Measurements from ENCODE around the gene CRHR1.

CRHR1 gene

DNA sequence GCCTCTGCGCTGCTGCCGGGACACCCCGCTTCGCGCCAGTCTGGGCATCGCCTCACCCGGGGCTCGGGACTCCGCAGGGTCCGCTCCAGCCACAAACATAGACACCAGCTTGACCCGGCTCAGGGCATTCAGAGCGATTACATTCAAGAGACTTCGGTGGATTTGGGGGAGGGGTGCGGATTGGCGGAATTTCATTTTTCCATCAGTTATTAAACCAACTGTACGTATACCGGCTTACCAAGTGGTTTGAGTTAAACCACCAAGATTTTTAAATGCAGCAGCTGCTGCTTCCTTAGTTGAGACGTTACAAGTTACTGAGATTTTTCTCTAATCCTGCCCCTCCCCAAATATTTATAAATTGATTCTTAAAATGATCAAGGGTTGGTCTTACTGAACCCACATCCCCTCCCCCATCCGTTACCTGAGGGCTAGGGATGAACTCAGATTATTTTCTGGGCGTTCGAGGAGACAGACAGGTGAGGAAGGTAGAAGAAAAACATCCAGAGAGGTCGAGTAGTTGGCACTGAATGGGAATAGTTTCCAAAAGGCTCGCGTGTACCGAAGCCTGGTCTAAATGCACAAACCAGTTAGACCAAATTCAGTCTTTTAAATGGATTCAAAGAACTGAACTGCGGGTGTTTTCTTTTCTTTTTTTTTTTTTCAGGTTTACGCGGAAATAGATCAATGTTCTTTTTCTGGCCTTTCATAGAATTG, 1.5 kb downstream of the CRHR1 start:
- peak overlapping the region; percentile 70 for H3K4me3 Mint-ChIP-seq
- no peak for DNase-seq (ENCODE audit: low spot score in 2 of 2)
- no peaks in the 10 kb centered on the region for H3K36me3 Mint-ChIP-seq (ENCODE audit: insufficient read depth)
- peaks cover 85% of the 10 kb centered on the region for H3K27me3 Mint-ChIP-seq
- no peak overlapping the region for H3K27ac Mint-ChIP-seq (ENCODE audit: low read depth)
- H3K9me3 Mint-ChIP-seq: no peaks in the 10 kb centered on the region
- no peak for ATAC-seq (replicated peaks; ENCODE audit: extremely low read depth, poor library complexity, severe bottlenecking)
- no peaks in the 10 kb centered on the region for H3K4me1 Mint-ChIP-seq

DNA sequence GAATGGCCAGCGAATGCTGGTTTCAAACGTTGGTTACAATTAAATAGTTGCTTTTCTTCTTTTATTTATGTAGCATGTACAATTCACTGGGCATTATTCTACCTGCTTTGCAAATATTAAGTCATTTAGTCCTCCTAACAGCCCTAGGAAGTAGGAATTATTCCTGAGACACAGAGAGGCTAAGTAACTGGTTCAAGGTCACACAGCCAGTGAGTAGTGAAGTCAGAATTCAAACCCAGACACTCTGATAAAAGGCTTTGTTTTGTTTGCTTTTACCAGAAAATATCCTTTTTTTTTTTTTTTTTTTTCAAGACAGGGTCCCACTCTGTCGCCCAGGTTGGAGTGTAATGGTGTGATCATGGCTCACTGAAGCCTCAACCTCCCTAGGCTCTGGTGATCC, 2.2 kb downstream of the CRHR1 start:
- ATAC-seq (replicated peaks; ENCODE audit: extremely low read depth, poor library complexity, severe bottlenecking) (no peak), DNase-seq (ENCODE audit: low spot score in 2 of 2) (no peak)
- peaks cover 85% of the 10 kb centered on the region for H3K27me3 Mint-ChIP-seq
- no peak overlapping the region for H3K4me3 Mint-ChIP-seq
- H3K4me1 Mint-ChIP-seq: no peaks in the 10 kb centered on the region
- H3K9me3 Mint-ChIP-seq: no peaks in the 10 kb centered on the region
- no peak overlapping the region for H3K27ac Mint-ChIP-seq (ENCODE audit: low read depth)
- no peaks in the 10 kb centered on the region for H3K36me3 Mint-ChIP-seq (ENCODE audit: insufficient read depth)

DNA sequence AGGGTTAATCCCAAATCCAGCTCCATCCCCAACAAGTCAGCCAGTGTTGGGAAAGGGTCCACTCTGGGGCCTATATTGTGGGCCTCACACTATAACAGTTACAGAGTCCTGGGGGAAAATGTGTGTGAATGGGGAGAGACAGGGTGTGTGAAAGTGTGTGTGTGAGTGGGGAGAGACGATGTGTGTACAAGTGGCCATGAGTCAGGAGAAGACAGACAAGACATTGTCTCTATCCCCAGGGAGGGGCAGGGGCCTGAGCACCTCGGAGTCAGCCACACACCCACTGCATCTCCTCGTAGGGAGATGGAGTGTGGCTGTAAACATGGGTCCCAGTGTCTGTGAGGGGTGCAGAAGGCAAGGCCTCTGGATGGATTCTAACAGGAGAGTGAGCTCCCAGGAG, 2.9 kb downstream of the CRHR1 start:
- Mint-ChIP-seq H3K27ac (ENCODE audit: low read depth) (no peak overlapping the region), H3K4me3 (no peak overlapping the region), H3K36me3 (ENCODE audit: insufficient read depth) (no peaks in the 10 kb centered on the region), H3K4me1 (no peaks in the 10 kb centered on the region), H3K9me3 (no peaks in the 10 kb centered on the region), H3K27me3 (peaks cover 85% of the 10 kb centered on the region)
- no peak for DNase-seq (ENCODE audit: low spot score in 2 of 2)
- ATAC-seq (replicated peaks; ENCODE audit: extremely low read depth, poor library complexity, severe bottlenecking): no peak

DNA sequence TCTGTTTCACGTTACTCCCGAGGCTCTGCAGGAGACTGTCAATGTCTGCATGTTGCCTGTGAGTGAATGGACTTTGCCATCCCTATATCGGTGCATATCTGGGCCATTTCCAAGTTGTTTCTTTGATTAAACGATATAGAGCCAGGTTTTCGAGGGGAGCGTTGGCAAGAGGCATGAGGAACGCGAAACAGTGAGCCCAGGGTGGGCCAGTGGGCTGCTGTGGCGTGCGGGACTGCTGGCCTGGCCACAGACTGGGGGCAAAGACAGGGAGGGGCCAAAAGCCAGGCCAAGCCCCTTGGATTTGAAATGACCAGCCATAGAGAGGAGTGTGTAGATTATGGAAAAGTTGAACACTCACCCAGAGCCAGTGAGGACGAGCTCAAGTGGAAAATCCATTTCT, 3.5 kb downstream of the CRHR1 start:
- H3K9me3 Mint-ChIP-seq: no peaks in the 10 kb centered on the region
- ATAC-seq (replicated peaks; ENCODE audit: extremely low read depth, poor library complexity, severe bottlenecking) (no peak), DNase-seq (ENCODE audit: low spot score in 2 of 2) (no peak)
- H3K36me3 Mint-ChIP-seq (ENCODE audit: insufficient read depth): peaks cover 2% of the 10 kb centered on the region
- no peaks in the 10 kb centered on the region for H3K4me1 Mint-ChIP-seq
- peaks cover 85% of the 10 kb centered on the region for H3K27me3 Mint-ChIP-seq
- no peak overlapping the region for H3K4me3 Mint-ChIP-seq
- no peak overlapping the region for H3K27ac Mint-ChIP-seq (ENCODE audit: low read depth)

DNA sequence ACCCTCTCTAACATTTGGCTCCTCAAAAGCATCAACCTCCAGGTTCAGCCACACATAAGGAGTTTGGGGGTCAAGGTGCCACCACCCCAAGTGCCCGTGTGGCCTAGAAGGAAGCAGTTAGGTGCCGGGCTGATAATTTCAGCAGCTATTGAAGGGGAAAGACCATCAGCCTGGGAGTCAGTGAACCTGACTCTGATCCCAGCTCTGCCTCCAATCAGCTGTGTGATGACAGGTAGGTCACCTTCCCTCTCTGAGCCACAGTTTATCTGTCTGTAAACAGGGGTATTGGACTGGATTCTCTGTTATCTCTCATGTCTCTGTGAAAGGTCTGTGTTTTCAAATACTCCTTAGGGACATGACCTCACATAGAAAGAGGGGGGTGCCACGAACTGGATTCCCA, 3.9 kb downstream of the CRHR1 start:
- Mint-ChIP-seq H3K4me3 (no peak overlapping the region), H3K4me1 (no peaks in the 10 kb centered on the region), H3K9me3 (no peaks in the 10 kb centered on the region), H3K27ac (ENCODE audit: low read depth) (no peak overlapping the region), H3K27me3 (peaks cover 85% of the 10 kb centered on the region), H3K36me3 (ENCODE audit: insufficient read depth) (peaks cover 2% of the 10 kb centered on the region)
- ATAC-seq (replicated peaks; ENCODE audit: extremely low read depth, poor library complexity, severe bottlenecking) (no peak), DNase-seq (ENCODE audit: low spot score in 2 of 2) (no peak)

DNA sequence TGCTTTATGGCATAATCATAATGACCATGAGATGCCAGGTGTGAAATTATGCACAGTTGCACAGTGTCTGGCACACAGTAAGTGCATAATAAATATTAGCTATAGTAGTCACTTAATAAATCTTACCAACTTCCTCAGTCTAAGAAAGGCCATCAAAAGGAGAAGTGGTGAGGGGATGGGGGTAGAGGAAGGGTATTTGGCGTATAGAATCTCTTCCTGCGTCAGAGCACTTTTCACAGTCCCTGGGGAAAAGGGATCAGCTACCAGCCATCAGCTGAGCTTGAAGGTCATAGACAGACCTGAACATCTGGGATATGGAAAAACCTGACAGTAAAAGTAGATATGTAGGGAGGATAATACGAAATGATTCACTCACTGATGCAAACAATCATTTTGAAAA, 5.8 kb downstream of the CRHR1 start:
- Mint-ChIP-seq H3K36me3 (ENCODE audit: insufficient read depth) (peaks cover 2% of the 10 kb centered on the region), H3K4me3 (no peak overlapping the region), H3K4me1 (no peaks in the 10 kb centered on the region), H3K9me3 (no peaks in the 10 kb centered on the region), H3K27ac (ENCODE audit: low read depth) (no peak overlapping the region), H3K27me3 (peaks cover 86% of the 10 kb centered on the region)
- ATAC-seq (replicated peaks; ENCODE audit: extremely low read depth, poor library complexity, severe bottlenecking) (no peak), DNase-seq (ENCODE audit: low spot score in 2 of 2) (no peak)

DNA sequence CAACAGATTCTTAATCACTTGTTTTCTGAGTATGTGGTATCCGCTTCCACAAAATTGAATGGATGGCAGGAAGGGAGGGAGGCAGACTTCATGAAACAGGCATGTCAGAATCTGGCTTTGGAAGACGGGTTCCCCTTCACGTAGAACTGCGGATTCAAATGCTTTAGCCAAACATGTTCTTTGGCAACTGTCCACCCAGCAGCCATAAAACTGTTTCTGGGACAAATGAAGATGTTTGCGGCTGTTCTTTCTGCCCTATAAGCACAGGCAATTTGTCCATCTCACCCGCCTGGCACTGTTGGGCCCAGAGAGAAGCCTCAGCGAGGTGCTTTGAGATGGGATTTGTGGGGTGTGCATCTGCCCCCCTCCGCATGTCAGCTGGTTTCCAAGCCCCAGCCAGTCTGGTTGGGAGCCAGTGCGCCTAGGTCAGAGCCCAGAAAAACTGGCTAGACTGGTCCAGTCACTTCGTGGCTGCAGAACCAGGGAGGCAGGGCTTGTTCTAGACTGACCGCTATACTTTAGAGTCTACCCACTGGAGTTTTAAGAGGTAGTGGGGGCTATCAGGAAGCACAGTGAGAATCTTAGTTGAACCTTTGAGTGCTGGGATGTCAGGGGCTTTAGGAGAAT, 6.3 kb downstream of the CRHR1 start:
- no peak for DNase-seq (ENCODE audit: low spot score in 2 of 2)
- no peak for ATAC-seq (replicated peaks; ENCODE audit: extremely low read depth, poor library complexity, severe bottlenecking)
- Mint-ChIP-seq H3K4me1 (no peaks in the 10 kb centered on the region), H3K36me3 (ENCODE audit: insufficient read depth) (peaks cover 2% of the 10 kb centered on the region), H3K27ac (ENCODE audit: low read depth) (no peak overlapping the region), H3K27me3 (peaks cover 90% of the 10 kb centered on the region), H3K4me3 (no peak overlapping the region), H3K9me3 (no peaks in the 10 kb centered on the region)

DNA sequence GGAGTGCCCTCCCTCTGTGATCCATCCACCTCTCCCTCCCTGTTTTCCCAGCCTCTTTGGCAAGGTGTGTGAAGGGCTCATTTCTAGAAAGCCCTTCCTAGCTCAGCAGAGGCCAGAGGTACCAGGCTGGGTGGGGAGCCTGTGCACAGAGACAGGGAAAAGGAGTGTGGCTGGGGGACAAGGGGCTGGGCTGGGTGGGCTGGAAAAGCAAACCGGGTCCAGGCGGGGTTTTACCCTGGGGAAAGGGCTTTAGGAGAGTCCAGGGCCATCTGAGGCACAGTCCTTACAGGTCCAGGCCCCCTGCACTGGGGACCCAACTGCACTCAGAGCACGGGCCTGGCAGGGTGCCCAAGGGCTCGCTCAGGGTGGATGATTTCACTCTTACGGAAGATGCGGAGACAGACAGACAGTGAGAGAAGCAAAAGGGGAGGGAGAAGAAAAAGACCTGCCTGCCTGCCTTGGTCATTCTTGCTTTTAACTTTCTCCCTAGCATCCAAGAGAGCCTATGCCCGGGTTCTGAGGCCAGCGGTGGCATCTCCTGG, 7.0 kb downstream of the CRHR1 start:
- Mint-ChIP-seq H3K36me3 (ENCODE audit: insufficient read depth) (peaks cover 2% of the 10 kb centered on the region), H3K4me1 (no peaks in the 10 kb centered on the region), H3K27ac (ENCODE audit: low read depth) (no peak overlapping the region), H3K27me3 (peaks cover 90% of the 10 kb centered on the region), H3K4me3 (no peak overlapping the region), H3K9me3 (no peaks in the 10 kb centered on the region)
- DNase-seq (ENCODE audit: low spot score in 2 of 2) (no peak), ATAC-seq (replicated peaks; ENCODE audit: extremely low read depth, poor library complexity, severe bottlenecking) (no peak)

DNA sequence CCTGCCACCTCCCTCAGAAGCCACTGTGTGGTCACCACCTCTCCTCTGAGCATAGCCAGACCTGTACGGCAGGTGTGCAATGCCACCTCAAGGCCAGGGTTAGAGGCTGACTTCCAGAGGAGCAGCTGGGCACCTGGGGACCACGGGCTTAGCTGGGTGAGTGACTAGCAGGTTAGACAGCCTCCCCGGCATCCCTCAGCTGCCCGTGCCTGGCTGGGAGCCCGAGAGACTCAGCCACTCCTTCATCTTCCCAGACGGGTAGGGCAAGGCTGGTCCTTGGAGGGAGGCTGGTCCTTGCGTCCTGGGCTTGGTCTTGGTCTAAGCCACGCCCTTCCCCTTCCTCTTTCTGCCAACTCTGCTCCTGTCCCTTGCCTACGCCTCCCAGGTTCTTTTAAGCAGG, 7.8 kb downstream of the CRHR1 start:
- ATAC-seq (replicated peaks; ENCODE audit: extremely low read depth, poor library complexity, severe bottlenecking) (no peak), DNase-seq (ENCODE audit: low spot score in 2 of 2) (no peak)
- H3K36me3 Mint-ChIP-seq (ENCODE audit: insufficient read depth): peaks cover 2% of the 10 kb centered on the region
- no peak overlapping the region for H3K4me3 Mint-ChIP-seq
- H3K9me3 Mint-ChIP-seq: no peaks in the 10 kb centered on the region
- no peak overlapping the region for H3K27ac Mint-ChIP-seq (ENCODE audit: low read depth)
- no peaks in the 10 kb centered on the region for H3K4me1 Mint-ChIP-seq
- peaks cover 90% of the 10 kb centered on the region for H3K27me3 Mint-ChIP-seq

DNA sequence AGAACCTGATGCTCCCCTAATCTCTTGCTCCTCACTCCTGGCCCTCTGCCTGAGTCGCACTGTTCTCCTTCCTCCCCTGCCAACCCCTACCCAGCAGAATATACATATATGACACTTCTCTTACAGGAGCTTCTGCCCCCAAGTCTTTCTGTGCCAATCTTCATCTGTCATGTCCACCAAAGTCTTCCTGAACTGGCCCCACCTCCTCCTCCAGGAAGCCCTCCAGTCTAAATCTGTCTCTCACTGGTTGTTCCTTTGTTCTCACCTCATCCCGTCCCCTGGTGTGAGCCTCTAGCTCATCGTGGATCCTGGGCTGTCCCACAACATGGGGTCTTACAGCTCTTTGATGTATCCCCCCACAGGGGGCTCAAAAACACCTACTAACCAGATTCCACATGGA, 8.3 kb downstream of the CRHR1 start:
- Mint-ChIP-seq H3K4me1 (no peaks in the 10 kb centered on the region), H3K36me3 (ENCODE audit: insufficient read depth) (peaks cover 2% of the 10 kb centered on the region), H3K27me3 (peaks cover 90% of the 10 kb centered on the region), H3K27ac (ENCODE audit: low read depth) (no peak overlapping the region), H3K9me3 (no peaks in the 10 kb centered on the region), H3K4me3 (no peak overlapping the region)
- DNase-seq (ENCODE audit: low spot score in 2 of 2) (no peak), ATAC-seq (replicated peaks; ENCODE audit: extremely low read depth, poor library complexity, severe bottlenecking) (no peak)

DNA sequence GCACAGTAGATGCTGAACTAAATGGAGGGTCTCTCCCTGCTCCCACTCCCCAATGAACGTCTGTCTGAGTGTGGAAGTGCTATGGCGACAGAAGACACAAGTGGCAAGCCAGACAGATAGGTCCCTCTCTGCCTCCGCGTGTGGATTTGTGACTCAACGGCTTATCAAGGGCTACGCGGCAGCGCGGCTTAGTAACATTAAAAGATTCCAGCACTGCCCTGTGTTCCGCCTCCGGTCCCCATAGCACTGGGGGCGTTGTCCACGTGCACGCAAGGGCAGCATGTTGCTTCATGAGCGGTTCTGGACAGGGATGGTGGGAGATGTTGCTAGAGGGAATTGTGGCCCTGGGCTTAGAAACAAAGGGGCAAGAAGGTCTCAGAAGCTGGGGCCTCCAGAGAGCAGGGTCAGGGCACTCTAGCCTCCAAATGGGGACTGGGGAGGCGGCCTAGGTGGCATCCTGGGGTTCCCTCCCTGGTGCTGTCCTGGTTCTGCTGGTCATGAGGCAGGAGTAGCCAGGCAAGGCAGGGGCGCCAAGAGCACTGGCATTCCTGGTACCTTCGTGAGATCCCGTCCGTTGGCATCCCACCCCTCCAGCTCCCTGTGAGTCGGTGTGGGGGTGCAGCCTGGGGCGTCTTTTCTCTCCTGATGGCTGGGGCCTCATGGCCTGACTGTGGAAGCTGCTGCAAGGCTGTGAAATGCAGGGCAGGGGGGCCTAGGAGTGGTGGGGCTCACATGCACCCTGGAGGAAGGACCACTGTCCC, 9.1 kb downstream of the CRHR1 start:
- DNase-seq (ENCODE audit: low spot score in 2 of 2) (no peak), ATAC-seq (replicated peaks; ENCODE audit: extremely low read depth, poor library complexity, severe bottlenecking) (no peak)
- Mint-ChIP-seq H3K27me3 (peaks cover 90% of the 10 kb centered on the region), H3K36me3 (ENCODE audit: insufficient read depth) (peaks cover 2% of the 10 kb centered on the region), H3K27ac (ENCODE audit: low read depth) (no peak overlapping the region), H3K9me3 (no peaks in the 10 kb centered on the region), H3K4me3 (no peak overlapping the region), H3K4me1 (no peaks in the 10 kb centered on the region)

DNA sequence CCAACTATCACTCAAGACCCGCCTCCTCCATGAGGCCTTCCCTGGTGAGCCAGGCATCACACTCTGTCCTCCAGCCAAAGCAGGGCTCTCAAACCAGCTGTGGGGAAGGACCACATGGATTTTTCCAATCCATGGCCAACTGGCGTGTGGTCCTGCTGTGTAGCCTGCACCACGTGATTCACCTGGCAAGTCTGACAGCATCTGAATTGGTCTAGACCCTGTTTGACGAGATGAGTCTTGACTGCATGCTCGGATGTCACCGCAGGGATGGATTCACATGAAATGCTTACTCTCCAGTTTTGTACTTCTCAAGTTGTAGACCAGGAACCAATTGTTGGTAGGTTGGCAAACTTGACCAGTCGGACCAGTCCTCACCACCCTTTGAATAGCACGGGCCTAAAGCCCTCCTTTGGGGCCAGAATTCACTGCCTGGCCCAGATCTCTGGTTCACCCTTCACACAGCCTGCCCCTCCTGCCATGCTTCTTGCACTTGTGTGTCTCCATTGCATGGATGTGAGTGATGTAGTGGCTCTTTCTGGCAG, 9.9 kb downstream of the CRHR1 start:
- peaks cover 2% of the 10 kb centered on the region for H3K36me3 Mint-ChIP-seq (ENCODE audit: insufficient read depth)
- H3K27me3 Mint-ChIP-seq: peaks cover 90% of the 10 kb centered on the region
- no peak overlapping the region for H3K4me3 Mint-ChIP-seq
- DNase-seq (ENCODE audit: low spot score in 2 of 2): no peak
- no peak overlapping the region for H3K27ac Mint-ChIP-seq (ENCODE audit: low read depth)
- no peaks in the 10 kb centered on the region for H3K4me1 Mint-ChIP-seq
- ATAC-seq (replicated peaks; ENCODE audit: extremely low read depth, poor library complexity, severe bottlenecking): no peak
- no peaks in the 10 kb centered on the region for H3K9me3 Mint-ChIP-seq
